ENCODE data around the gene ACSM3. TPM values are rescaled to one million over a fixed set of nuclear protein-coding genes. Genes with fewer than 3 reads are reported as not detected.

The ACSM3 gene
- total and polyA plus RNA-seq, 9 of the 15 experiments (the other 6 are each of a cell fraction or from before 2014, with no cell fraction given): 112 to 420 (median 182) TPM

GRCh38 chr16:20806168-20807050, 42.6 kb downstream of the ACSM3 start, which contains the start of the genes ERI2 and REXO5 (continued):
- TF ChIP-seq CHD7 (IDR thresholded peaks at IDR 0.05; ENCODE audit: low read depth, low read length) (no peak), ATF3 (IDR thresholded peaks at IDR 0.05) (no peak), ATF3 (CRISPR knock-in tag; conservative IDR thresholded peaks at IDR 0.05) (peak; percentile 29; the same call in 1 of the 2 replicates), FOXK1 (CRISPR knock-in tag; IDR thresholded peaks at IDR 0.05; ENCODE audit: borderline replicate concordance) (0 out of 2 replicates have a peak, but pooled peaks have one; percentile 43), NR4A1 (CRISPR knock-in tag; IDR thresholded peaks at IDR 0.05) (no peak), NR4A1 (tag; IDR thresholded peaks at IDR 0.05) (0 out of 2 replicates have a peak, but pooled peaks have one; percentile 30), HMGN3 (IDR thresholded peaks at IDR 0.05; ENCODE audit: borderline replicate concordance, extremely low read depth, insufficient read length, low read depth, low read length) (no peak), NCOA1 (IDR thresholded peaks at IDR 0.05; ENCODE audit: low read depth) (peak; percentile 72; the same call in 1 of the 2 replicates), ADNP (tag; IDR thresholded peaks at IDR 0.05) (no peak), ID3 (CRISPR knock-in tag; IDR thresholded peaks at IDR 0.05) (no peak), ID3 (tag; IDR thresholded peaks at IDR 0.05) (no peak), MBD2 (IDR thresholded peaks at IDR 0.05; ENCODE audit: borderline replicate concordance, low read depth) (peak; percentile 77), PHTF2 (CRISPR knock-in tag; IDR thresholded peaks at IDR 0.05) (no peak), NR2C1 (IDR thresholded peaks at IDR 0.05) (peak; percentile 86), NR2C1 (tag; IDR thresholded peaks at IDR 0.05) (peak; percentile 81)

Data from K562 (cell line).